Esophagus squamous epithelium (tissue), 5 donors: ENCODE data around the gene ZNF275. TPM values are rescaled to one million over a fixed set of nuclear protein-coding genes. Genes with fewer than 3 reads are reported as not detected.

ENCODE experiments used
- DNase-seq: peaks from one replicate; lab custom pipeline; 2025; lab: John Stamatoyannopoulos, UW
- H3K27ac ChIP-seq, 4 donors: fragments of 200-600 bp; sonication (generic); one replicate each; pipeline ENCODE4 v1.5.1; 2016 to 2019; ENCODE audit warnings: mild to moderate bottlenecking in 1 of 4
- H3K27me3 ChIP-seq, 4 donors: fragments of 200-600 bp; sonication (generic); 1 replicate in 3 of 4; 2 replicates in 1 of 4; pipeline versions ENCODE4 v1.5.1 to v1.6.0; 2017 to 2021; ENCODE audit warnings: antibody characterized with exemption in 1 of 4
- H3K36me3 ChIP-seq, 3 donors: fragments of 200-600 bp; sonication (generic); one replicate each; pipeline ENCODE4 v1.5.1; 2016 to 2019
- H3K4me1 ChIP-seq, 3 donors: fragments of 200-600 bp; sonication (generic); one replicate each; pipeline ENCODE4 v1.5.1; 2017 to 2019
- H3K4me3 ChIP-seq, 4 donors: fragments of 200-600 bp; sonication (generic); 1 replicate in 3 of 4; 2 replicates in 1 of 4; pipeline ENCODE4 v1.5.1; 2016 to 2019; ENCODE audit warnings: mild to moderate bottlenecking in 2 of 4, moderate library complexity in 1 of 4
- H3K9me3 ChIP-seq, 3 donors: fragments of 200-600 bp; sonication (generic); one replicate each; pipeline ENCODE4 v1.5.1; 2016 to 2019
- CTCF ChIP-seq, 6 experiments: fragments of 450-650 bp in 4 of 6; fragments of 200-600 bp in 2 of 6; sonication (generic) in 2 of 6; IDR thresholded peaks; one replicate each; pipeline ENCODE4 v1.5.1; 2016 to 2019; ENCODE audit warnings: antibody characterized with exemption in 6 of 6, mild to moderate bottlenecking in 4 of 6, moderate library complexity in 4 of 6
- POLR2A ChIP-seq, 4 donors: fragments of 450-650 bp; IDR thresholded peaks; one replicate each; pipeline ENCODE4 v1.6.1; 2017; ENCODE audit warnings: antibody characterized with exemption in 4 of 4, mild to moderate bottlenecking in 4 of 4, moderate library complexity in 3 of 4
- WGBS, 2 donors: methylation state at CpG; one replicate each; pipeline ENCODE4 v1.1.5; 2018; 5-methylcytosine and 5-hydroxymethylcytosine counted together
- intact Hi-C: fragments of 100-400 bp; cut with DNase I; formaldehyde crosslinking; loops from one replicate; pipeline ENCODE4 v1.15.0; 2022
- total RNA-seq, 4 donors: library from RNA; depleted of rRNA; stranded (reverse); fragments of >200 nt; gene quantifications; one replicate each; pipeline ENCODE4 v1.1.0, GENCODE V29; 2016
- donor health status: DM: yes; HTN: yes; CAD: no.

ZNF275 gene
- total RNA-seq, 4 donors from 2014 or later, result 1.5 to 6.5 (median 2.9) TPM

- WGBS, 2 donors, result 71 to 100% methylated on average over 1 to 5 of the region's 6 CpGs
- no peaks in the 10 kb centered on the region for H3K27me3 ChIP-seq
- H3K27ac ChIP-seq, result no peak overlapping the region
- no peaks in the 10 kb centered on the region for H3K9me3 ChIP-seq
- H3K4me3 ChIP-seq, result no peak overlapping the region
- no peak for TF ChIP-seq POLR2A (IDR thresholded peaks at IDR 0.05)
- TF ChIP-seq CTCF (IDR thresholded peaks at IDR 0.05), result no peak
- no peak for DNase-seq
- peaks cover 0 to 7% (median 0%) of the 10 kb centered on the region in 3 donors for H3K4me1 ChIP-seq
- intact Hi-C loops, result no loop called here
- H3K36me3 ChIP-seq, result peaks cover 0 to 27% (median 0%) of the 10 kb centered on the region in 3 donors
Measured at GRCh38 chrX:153340111-153340510, 6.2 kb downstream of the ZNF275 start.

GRCh38 chrX:153342762-153343558, 9.0 kb downstream of the ZNF275 start:
- no peaks in the 10 kb centered on the region for H3K4me1 ChIP-seq
- no peak for DNase-seq
- H3K4me3 ChIP-seq, result no peak overlapping the region
- WGBS, 2 donors, result 73% methylated on average over 8 to 9 of the region's 9 CpGs
- H3K9me3 ChIP-seq, result no peaks in the 10 kb centered on the region
- intact Hi-C loops, result no loop called here
- no peaks in the 10 kb centered on the region for H3K27me3 ChIP-seq
- peaks cover 0 to 46% (median 0%) of the 10 kb centered on the region in 3 donors for H3K36me3 ChIP-seq
- TF ChIP-seq CTCF (IDR thresholded peaks at IDR 0.05), result no peak
- no peak overlapping the region for H3K27ac ChIP-seq

- DNase-seq, result no peak
- intact Hi-C loops, result no loop called here
- Histone ChIP-seq H3K27me3 (no peaks in the 10 kb centered on the region), H3K4me3 (no peak overlapping the region), H3K4me1 (no peaks in the 10 kb centered on the region), H3K9me3 (no peaks in the 10 kb centered on the region), H3K36me3 (peaks cover 0 to 52% (median 0%) of the 10 kb centered on the region in 3 donors), H3K27ac (no peak overlapping the region)
- no peak for TF ChIP-seq CTCF (IDR thresholded peaks at IDR 0.05)
- TF ChIP-seq POLR2A (IDR thresholded peaks at IDR 0.05), result no peak
- 50 to 64% methylated on average over 1 to 2 of the region's 2 CpGs for WGBS, 2 donors
Measured at GRCh38 chrX:153343674-153344073, 9.7 kb downstream of the ZNF275 start.

- Histone ChIP-seq H3K27ac (no peak overlapping the region), H3K4me3 (no peak overlapping the region), H3K9me3 (no peaks in the 10 kb centered on the region), H3K27me3 (no peaks in the 10 kb centered on the region), H3K36me3 (peaks cover 0 to 63% (median 0%) of the 10 kb centered on the region in 3 donors), H3K4me1 (no peaks in the 10 kb centered on the region)
- TF ChIP-seq POLR2A (IDR thresholded peaks at IDR 0.05) (no peak), CTCF (IDR thresholded peaks at IDR 0.05) (no peak)
- WGBS, 2 donors, result 96% methylated on average over 9 of the region's 38 CpGs; no CpG with 5 or more reads in 1 of the 2 donors
- no peak for DNase-seq
- intact Hi-C loops, result no loop called here
Measured at GRCh38 chrX:153347530-153347929, 13.6 kb downstream of the ZNF275 start.

- intact Hi-C loops, result no loop called here
- Histone ChIP-seq H3K4me1 (no peaks in the 10 kb centered on the region), H3K36me3 (peaks cover 0 to 63% (median 0%) of the 10 kb centered on the region in 3 donors), H3K9me3 (no peaks in the 10 kb centered on the region), H3K27ac (no peak overlapping the region), H3K27me3 (no peaks in the 10 kb centered on the region), H3K4me3 (no peak overlapping the region)
- no peak for DNase-seq
- 69 to 88% methylated on average over 8 of the region's 8 CpGs for WGBS, 2 donors
- no peak for TF ChIP-seq CTCF (IDR thresholded peaks at IDR 0.05)
- TF ChIP-seq POLR2A (IDR thresholded peaks at IDR 0.05), result no peak
Measured at GRCh38 chrX:153348421-153348820, 14.5 kb downstream of the ZNF275 start.
